AG10803 (cell line): ENCODE measurements around the gene ITCH.

Experiments
- DNase-seq: peaks from one replicate; pipeline ENCODE4 v3.0.0; 2010; ENCODE audit warnings: low read depth
- H3K4me3 ChIP-seq: 2 replicates; pipeline ENCODE4 v1.5.1; 2011; ENCODE audit warnings: mild to moderate bottlenecking, low read length, control low read depth
- CTCF ChIP-seq: conservative IDR thresholded peaks from 2 replicates; pipeline ENCODE4 v1.5.1; 2011; ENCODE audit warnings: mild to moderate bottlenecking, low read length, control low read depth, inconsistent platforms

Gene ITCH

GRCh38 chr20:34541264-34541901 is 178.3 kb downstream of the ITCH start:
- no peak overlapping the region for H3K4me3 ChIP-seq
- DNase-seq, result no peak
- TF ChIP-seq CTCF, result no peak

GRCh38 chr20:34541917-34542316 is 178.8 kb downstream of the ITCH start:
- no peak for TF ChIP-seq CTCF
- no peak overlapping the region for H3K4me3 ChIP-seq
- no peak for DNase-seq

GRCh38 chr20:34542439-34542838 is 179.4 kb downstream of the ITCH start:
- DNase-seq, result no peak
- no peak for TF ChIP-seq CTCF
- no peak overlapping the region for H3K4me3 ChIP-seq

- DNase-seq, result no peak
- no peak overlapping the region for H3K4me3 ChIP-seq
- TF ChIP-seq CTCF, result no peak
Observed at GRCh38 chr20:34543463-34544056, 180.5 kb downstream of the ITCH start.

GRCh38 chr20:34544109-34544796 is 181.2 kb downstream of the ITCH start:
- no peak for DNase-seq
- no peak for TF ChIP-seq CTCF
- no peak overlapping the region for H3K4me3 ChIP-seq

- no peak for TF ChIP-seq CTCF
- H3K4me3 ChIP-seq, result no peak overlapping the region
- DNase-seq, result no peak
Observed at GRCh38 chr20:34546751-34547181, 183.7 kb downstream of the ITCH start.
